Measurements from ENCODE around the gene LRP1. TPM values are rescaled to one million over a fixed set of nuclear protein-coding genes. Genes with fewer than 3 reads are reported as not detected.
A peak's percentile ranks its signal among the peaks of the same experiment; 100 is the strongest.

Gene LRP1
- total RNA-seq, 1 experiment from 2014 or later: 14.7 TPM

- Histone ChIP-seq H3K27me3 (ENCODE audit: low read length) (peaks cover 16% of the 10 kb centered on the region), H3K27ac (ENCODE audit: low read length) (no peak overlapping the region), H3K4me3 (ENCODE audit: low read length) (peak overlapping the region; percentile 68), H3K9me2 (replicated peaks; ENCODE audit: low read length) (no peaks in the 10 kb centered on the region), H3K36me3 (ENCODE audit: low read depth, low read length) (no peaks in the 10 kb centered on the region), H3K9me3 (ENCODE audit: low read length) (no peaks in the 10 kb centered on the region), H3F3A (ENCODE audit: low read length, unreplicated experiment) (no peaks in the 10 kb centered on the region), H3K9ac (ENCODE audit: low read length) (no peak overlapping the region), H3K4me2 (ENCODE audit: low read length) (peak overlapping the region; percentile 99), H4K20me1 (ENCODE audit: low read length) (no peaks in the 10 kb centered on the region), H2AFZ (ENCODE audit: low read length) (peak overlapping the region; percentile 86), H3K79me2 (ENCODE audit: low read length) (no peaks in the 10 kb centered on the region), H3K4me1 (ENCODE audit: insufficient read depth, low read length) (peaks cover 33% of the 10 kb centered on the region)
- BruUV-seq (replicated peaks): no TSS peak
- ATAC-seq (peak; percentile 7), DNase-seq (peak; percentile 68)
- TF ChIP-seq EZH2phosphoT487 (IDR thresholded peaks at IDR 0.05; ENCODE audit: borderline replicate concordance, low read length): no peak
- TF ChIP-seq CTCF (conservative IDR thresholded peaks at IDR 0.05; ENCODE audit: low read depth, low read length): peak; percentile 82
- CTCF ChIA-PET: interaction anchor here (0.6 to 2.1 kb wide), 10 partner anchors 13 to 241 kb away, joined by 3 to 24 read pairs (median 4); partner anchors contain the start of gene SHMT2
- POLR2A ChIA-PET (ENCODE audit: unreplicated experiment): interaction anchor here (0.6 kb wide), 1 partner anchor 14 kb away, joined by 6 read pairs; the partner anchor contains the start of gene SHMT2
- intact Hi-C loops (cut with micrococcal nuclease): loop anchor here (1.0 kb wide), 1 partner anchor 29 kb away; no protein-coding TSS in a partner anchor
These were observed 114.6 kb downstream of the LRP1 start for GRCh38 chr12:57242691-57243454.

GRCh38 chr12:57243521-57244311, 115.4 kb downstream of the LRP1 start:
- intact Hi-C loops (cut with micrococcal nuclease): loop anchor here (1.0 kb wide), 1 partner anchor 29 kb away; no protein-coding TSS in a partner anchor
- peak overlapping the region; percentile 68 for H3K4me3 ChIP-seq (ENCODE audit: low read length)
- TF ChIP-seq EZH2phosphoT487 (IDR thresholded peaks at IDR 0.05; ENCODE audit: borderline replicate concordance, low read length) (no peak), EZH2 (IDR thresholded peaks at IDR 0.05; ENCODE audit: low read length, unreplicated experiment) (no peak), CTCF (conservative IDR thresholded peaks at IDR 0.05; ENCODE audit: low read depth, low read length) (peak; percentile 84)
- H4K20me1 ChIP-seq (ENCODE audit: low read length): no peaks in the 10 kb centered on the region
- no peaks in the 10 kb centered on the region for H3K9me3 ChIP-seq (ENCODE audit: low read length)
- peaks cover 16% of the 10 kb centered on the region for H3K27me3 ChIP-seq (ENCODE audit: low read length)
- H3K9ac ChIP-seq (ENCODE audit: low read length): no peak overlapping the region
- POLR2A ChIA-PET (ENCODE audit: unreplicated experiment): no interaction called here
- BruUV-seq (replicated peaks): no TSS peak
- H3K36me3 ChIP-seq (ENCODE audit: low read depth, low read length): no peaks in the 10 kb centered on the region
- DNase-seq: peak; percentile 88
- H3K27ac ChIP-seq (ENCODE audit: low read length): no peak overlapping the region
- H3K79me2 ChIP-seq (ENCODE audit: low read length): no peaks in the 10 kb centered on the region
- peak overlapping the region; percentile 99 for H3K4me2 ChIP-seq (ENCODE audit: low read length)
- H3K9me2 ChIP-seq (replicated peaks; ENCODE audit: low read length): no peaks in the 10 kb centered on the region
- H2AFZ ChIP-seq (ENCODE audit: low read length): peak overlapping the region; percentile 86
- no peaks in the 10 kb centered on the region for H3F3A ChIP-seq (ENCODE audit: low read length, unreplicated experiment)
- peaks cover 31% of the 10 kb centered on the region for H3K4me1 ChIP-seq (ENCODE audit: insufficient read depth, low read length)
- peak; percentile 23 for ATAC-seq
- CTCF ChIA-PET: interaction anchor here (0.6 to 2.1 kb wide), 9 partner anchors 14 to 242 kb away, joined by 3 to 24 read pairs (median 5); partner anchors contain the start of gene SHMT2
